Measurements from ENCODE around the gene SUFU.

SUFU gene

DNA sequence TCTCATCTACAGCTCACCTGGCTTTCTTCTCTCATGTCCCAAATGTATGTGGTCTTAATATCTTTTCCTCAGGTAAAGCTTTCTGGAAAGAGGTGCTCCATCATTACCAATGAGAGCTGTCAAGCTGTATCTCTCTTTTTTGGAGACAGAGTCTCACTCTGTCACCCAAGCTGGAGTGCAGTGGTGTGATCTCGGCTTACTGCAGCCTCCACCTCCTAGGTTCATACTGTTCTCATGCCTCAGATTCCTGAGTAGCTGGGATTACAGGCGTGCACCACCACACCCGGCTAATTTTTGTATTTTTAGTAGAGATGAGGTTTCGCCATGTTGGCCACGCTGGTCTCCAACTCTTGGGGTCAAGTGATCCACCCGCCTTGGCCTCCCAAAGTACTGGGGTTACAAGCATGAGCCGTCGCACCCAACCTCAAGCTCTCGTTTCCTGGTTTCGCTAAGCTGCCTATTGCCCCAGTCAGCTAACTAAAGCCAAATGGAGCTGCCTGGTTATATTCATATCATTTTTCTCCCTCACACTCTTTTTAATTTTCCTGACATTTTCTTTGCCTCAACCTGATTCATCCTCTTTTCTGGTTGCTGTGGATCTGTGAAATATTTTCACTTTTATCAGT, 60.5 kb downstream of the SUFU start:
- TF ChIP-seq POLR2A (IDR thresholded peaks at IDR 0.05; ENCODE audit: low read length) = no peak
- TF ChIP-seq GATA1 (IDR thresholded peaks at IDR 0.05; ENCODE audit: low read depth, low read length) = no peak
- DNase-seq = no peak

DNA sequence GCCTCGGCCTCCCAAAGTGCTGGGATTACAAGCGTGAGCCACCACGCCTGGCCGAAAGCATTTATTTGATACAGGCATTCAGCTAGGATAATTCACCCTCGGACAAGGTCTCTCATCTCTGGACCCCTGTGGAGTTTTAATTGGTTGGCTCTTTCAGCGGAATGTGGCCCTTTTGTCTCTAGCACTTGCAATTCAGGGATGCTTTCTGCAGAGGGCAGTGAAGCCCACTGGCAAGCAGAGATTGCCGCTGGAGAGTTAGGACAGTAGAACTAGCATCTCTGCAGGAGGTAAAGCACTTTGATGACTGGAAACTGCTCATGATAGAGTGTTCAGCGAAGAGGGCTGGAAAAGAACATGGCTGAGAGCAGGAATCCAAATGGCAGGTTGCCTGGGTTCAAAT, 62.0 kb downstream of the SUFU start:
- no peak for TF ChIP-seq POLR2A (IDR thresholded peaks at IDR 0.05; ENCODE audit: low read length)
- no peak for TF ChIP-seq GATA1 (IDR thresholded peaks at IDR 0.05; ENCODE audit: low read depth, low read length)
- no peak for DNase-seq

DNA sequence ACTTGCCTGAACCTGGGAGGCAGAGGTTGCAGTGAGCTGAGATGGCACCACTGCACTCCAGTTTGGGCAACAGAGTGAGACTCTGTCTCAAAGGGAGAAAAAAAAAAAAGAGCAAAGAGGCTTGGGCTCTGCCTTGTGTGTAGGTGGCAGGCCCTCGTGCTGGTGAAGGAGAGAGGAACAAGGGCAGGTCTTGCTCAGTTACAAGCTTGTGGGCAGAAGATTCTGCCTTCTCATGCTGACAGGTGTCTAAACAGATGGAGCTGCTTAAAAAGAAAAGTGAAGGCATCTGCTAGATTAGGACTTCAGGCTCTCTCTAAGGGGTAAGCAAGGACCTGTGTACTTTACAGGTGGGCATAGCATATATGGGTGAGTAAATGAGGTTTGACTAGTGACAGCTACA, 75.0 kb downstream of the SUFU start:
- no peak for DNase-seq
- no peak for TF ChIP-seq GATA1 (IDR thresholded peaks at IDR 0.05; ENCODE audit: low read depth, low read length)
- no peak for TF ChIP-seq POLR2A (IDR thresholded peaks at IDR 0.05; ENCODE audit: low read length)

DNA sequence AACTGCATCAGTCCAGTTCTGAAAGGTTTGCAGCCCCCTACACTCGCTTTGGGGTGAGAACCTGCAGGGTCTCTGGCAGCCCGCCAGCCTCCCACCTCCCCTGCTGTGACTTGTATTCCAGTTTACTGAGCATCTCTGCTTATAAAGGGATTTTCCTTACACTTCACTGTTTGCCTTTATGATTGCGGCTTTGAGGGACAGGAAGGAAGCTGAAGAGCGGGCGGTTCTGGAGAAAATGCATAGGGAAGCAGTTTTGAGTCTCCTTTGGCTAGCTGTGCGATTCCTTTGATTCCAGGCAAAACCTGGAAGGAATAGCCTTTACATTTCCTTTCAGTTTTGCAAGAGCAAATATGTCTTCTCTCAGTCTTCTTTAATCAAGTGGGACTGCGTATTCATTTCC, 75.6 kb downstream of the SUFU start:
- no peak for TF ChIP-seq POLR2A (IDR thresholded peaks at IDR 0.05; ENCODE audit: low read length)
- no peak for TF ChIP-seq GATA1 (IDR thresholded peaks at IDR 0.05; ENCODE audit: low read depth, low read length)
- no peak for DNase-seq

DNA sequence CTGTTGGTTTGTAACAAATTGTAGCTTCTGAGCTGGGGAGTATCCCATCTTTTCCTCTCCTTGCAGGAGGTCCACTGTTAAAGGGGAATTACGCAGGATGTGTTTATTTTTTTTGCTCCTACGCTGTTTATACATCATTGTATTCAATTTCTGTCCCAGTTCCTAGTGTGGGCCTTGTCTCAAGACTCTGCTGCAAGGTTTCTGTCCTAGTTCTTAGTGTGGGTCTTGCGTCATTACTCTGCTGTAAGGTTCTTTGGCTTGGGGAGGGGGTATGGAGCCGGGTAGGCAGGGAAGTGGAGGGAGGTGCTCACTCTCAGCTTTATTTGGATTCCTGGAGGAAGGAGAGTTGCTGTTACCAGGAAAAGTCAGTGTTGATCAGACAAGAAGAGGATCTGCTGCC, 76.5 kb downstream of the SUFU start:
- no peak for DNase-seq
- TF ChIP-seq POLR2A (IDR thresholded peaks at IDR 0.05; ENCODE audit: low read length) = no peak
- no peak for TF ChIP-seq GATA1 (IDR thresholded peaks at IDR 0.05; ENCODE audit: low read depth, low read length)

DNA sequence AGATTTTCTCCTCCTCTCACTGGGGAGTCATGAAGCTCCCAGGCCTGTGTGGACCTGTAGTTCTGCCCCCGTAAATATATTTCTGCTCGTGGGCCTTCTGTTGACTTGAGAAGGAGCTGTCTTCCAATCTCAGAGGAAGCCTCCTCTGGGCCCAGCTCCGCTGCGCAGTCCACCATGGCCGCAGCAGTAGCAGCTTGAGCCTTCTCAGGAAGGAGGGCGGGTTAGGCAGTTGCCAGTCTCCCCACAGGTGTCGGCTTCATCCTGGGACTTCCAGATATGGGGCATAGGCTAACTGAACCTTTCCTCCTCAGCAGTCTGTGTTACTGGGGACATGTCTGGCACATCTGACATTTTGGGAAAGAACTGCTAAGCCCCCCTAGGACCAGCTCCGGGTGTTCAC, 77.6 kb downstream of the SUFU start:
- no peak for TF ChIP-seq POLR2A (IDR thresholded peaks at IDR 0.05; ENCODE audit: low read length)
- TF ChIP-seq GATA1 (IDR thresholded peaks at IDR 0.05; ENCODE audit: low read depth, low read length) = no peak
- no peak for DNase-seq

DNA sequence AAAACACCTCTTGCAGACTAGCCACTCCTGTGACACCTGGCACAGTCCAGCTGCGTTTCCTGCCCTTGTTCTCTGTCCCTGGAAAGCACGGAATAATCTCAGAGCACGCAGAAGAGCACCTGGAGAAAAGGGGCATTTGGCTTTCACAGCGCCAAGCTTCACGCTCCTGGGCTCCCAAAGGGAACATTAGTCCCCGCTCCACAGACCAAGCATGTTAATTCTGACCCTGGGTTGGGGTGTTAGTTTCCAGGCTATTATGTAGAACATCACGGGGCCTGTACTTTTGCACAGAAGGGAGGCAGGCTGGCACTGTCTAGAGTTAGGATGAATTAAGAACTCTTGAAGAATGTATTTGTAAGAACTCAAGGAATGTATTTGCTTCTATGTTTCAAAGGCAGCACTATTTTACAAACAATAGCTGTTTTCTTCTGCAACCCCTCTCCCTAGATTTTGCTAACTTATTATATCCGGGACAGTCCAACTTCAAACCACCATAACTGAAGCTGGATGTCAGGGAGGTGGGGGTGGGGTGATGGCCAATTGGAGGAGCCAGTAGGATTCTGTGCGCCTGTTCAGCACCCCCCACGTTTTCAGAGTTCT, 78.3 kb downstream of the SUFU start:
- TF ChIP-seq GATA1 (IDR thresholded peaks at IDR 0.05; ENCODE audit: low read depth, low read length) (no peak), POLR2A (IDR thresholded peaks at IDR 0.05; ENCODE audit: low read length) (no peak)
- no peak for DNase-seq

DNA sequence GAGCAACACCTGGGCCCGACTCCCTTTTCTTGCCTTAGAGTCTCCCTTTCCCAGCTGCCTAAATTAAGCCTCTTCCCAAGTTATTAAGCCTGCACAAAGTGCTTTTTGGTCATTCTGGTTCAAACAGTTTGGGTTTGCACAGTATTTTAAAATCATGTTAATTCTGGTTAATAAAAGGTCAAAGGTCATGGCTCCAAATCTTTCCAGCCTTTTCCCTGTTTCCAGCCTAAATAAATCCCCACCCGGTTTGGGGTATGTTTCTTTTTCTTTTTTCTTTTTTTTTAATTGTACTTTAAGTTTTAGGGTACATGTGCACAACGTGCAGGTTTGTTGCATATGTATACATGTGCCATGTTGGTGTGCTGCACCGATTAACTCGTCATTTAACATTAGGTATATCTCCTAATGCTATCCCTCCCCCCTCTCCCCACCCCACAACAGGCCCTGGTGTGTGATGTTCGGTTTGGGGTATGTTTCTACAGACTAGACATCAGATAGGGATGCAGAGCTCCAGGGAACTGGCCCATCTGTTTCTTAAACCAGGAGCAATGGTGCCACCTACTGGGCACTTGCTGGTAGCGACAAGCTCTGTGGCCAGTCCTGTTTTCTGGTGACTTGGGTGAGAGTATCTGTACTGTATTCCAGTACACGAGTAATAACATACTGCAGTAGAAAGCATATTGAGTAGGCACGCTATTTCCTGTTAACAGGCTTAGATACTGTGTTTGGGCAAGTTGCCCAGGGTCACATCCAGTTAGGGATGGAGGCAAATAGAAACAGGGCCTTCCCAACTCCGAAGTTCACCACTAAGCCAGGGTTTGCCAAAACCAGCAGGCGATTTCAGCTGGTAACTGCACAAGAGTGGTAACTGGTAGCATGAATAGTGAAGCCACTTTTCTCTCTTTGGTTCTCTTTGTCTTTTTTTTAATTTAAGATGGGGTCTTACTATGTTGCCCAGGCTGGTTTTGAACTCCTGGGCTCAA, 80.0 kb downstream of the SUFU start:
- DNase-seq = peak; percentile 89 to 94
- TF ChIP-seq POLR2A (IDR thresholded peaks at IDR 0.05; ENCODE audit: low read length) (no peak), GATA1 (IDR thresholded peaks at IDR 0.05; ENCODE audit: low read depth, low read length) (no peak)

DNA sequence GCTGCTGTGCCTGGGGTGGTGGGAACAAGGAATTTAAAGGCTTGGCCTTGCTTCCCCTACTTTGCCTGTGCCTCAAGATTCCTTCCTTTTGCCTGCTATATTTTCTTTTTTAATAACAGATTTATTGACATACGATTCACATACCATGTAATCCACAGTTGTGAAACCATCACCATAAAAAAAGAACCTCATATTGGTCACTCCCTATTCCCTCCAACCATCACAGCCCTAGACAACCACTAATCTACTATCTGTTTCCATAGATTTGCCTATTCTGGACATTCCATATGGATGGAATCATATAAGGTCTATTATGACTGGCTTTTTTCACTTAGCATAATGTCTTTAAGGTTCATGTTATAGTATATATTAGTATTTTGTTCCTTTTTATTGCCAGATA, 81.3 kb downstream of the SUFU start:
- TF ChIP-seq GATA1 (IDR thresholded peaks at IDR 0.05; ENCODE audit: low read depth, low read length) (no peak), POLR2A (IDR thresholded peaks at IDR 0.05; ENCODE audit: low read length) (no peak)
- DNase-seq = no peak

DNA sequence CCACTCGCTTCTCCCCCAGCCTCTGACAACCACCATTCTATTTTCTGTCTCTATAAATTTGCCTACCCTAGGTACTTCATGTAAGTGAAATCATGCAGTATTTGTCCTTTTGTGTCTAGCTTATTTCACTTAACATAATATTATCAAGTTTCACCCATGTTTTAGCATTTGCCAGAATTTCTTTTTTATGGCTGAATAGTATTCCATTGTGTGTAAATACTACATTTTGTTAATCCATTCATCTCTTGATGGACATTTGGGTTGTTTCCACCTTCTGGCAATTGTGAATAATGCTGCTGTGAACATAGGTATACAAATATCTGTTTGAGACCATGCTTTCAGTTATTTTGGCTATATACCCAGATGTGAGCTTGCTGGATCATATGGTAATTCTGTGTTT, 83.1 kb downstream of the SUFU start:
- DNase-seq = no peak
- TF ChIP-seq GATA1 (IDR thresholded peaks at IDR 0.05; ENCODE audit: low read depth, low read length) (no peak), POLR2A (IDR thresholded peaks at IDR 0.05; ENCODE audit: low read length) (no peak)

DNA sequence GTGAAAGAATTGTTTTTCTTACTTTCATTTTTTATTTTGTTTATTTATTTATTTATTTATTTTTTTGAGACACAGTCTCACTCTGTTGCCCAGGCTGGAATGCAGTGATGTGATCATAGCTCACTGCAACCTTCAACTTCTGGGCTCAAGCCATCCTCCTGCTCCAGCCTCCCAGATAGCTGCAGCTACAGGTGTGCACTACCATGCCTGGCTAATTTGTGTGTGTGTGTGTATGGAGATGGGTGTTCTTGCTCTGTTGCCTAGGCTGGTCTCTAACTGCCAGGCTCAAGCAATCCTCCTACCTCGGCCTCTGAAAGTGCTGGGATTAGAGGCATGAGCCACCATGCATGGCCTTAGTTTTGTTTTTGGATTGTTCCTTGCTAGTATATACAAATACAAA, 85.1 kb downstream of the SUFU start:
- DNase-seq = no peak
- TF ChIP-seq POLR2A (IDR thresholded peaks at IDR 0.05; ENCODE audit: low read length) (no peak), GATA1 (IDR thresholded peaks at IDR 0.05; ENCODE audit: low read depth, low read length) (no peak)

DNA sequence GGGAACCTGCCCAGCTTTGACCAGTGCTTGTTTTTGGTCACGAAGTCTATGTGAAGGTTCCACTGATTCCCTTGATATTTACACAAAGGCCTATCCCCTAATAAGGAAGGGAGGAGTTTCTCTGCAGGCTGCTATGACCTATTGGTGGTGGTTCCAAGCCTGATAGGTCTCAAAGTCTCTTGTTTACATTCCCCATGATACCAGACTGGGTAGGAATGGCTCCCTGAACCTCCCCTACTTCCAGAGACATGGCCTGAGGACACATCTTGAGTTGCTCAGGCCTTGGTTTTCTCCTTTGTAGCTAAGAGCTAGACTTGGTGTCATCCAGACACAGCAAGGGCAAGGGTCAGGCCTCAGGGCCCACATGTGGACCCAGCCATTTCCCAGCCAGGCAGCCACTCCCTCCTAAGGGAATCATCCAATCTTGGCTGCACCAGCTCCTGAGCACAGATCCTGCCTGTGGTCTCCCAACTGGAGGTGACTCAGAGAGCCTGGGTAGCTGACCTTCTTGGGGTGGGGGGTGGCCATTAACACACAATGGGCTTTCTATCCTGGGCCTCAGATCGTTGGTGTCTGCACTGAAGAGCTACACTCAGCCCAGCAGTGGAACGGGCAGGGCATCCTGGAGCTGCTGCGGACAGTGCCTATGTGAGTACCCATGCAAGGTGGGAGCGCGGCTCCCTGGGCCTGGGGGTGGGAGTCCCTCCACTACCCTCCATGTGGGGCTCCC, 89.5 kb downstream of the SUFU start:
- DNase-seq = no peak
- no peak for TF ChIP-seq POLR2A (IDR thresholded peaks at IDR 0.05; ENCODE audit: low read length)
- TF ChIP-seq GATA1 (IDR thresholded peaks at IDR 0.05; ENCODE audit: low read depth, low read length) = no peak

DNA sequence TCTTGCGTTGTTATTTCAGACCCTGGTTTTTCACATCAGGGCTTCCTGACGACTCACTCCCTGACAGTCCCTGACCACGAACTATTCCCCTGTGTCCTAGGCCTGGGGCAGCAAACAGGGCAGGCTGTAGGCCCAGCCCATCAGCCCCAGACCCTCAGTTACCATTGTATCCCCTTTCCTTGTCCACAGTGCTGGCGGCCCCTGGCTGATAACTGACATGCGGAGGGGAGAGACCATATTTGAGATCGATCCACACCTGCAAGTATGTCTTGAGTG, 90.0 kb downstream of the SUFU start:
- no peak for DNase-seq
- no peak for TF ChIP-seq POLR2A (IDR thresholded peaks at IDR 0.05; ENCODE audit: low read length)
- TF ChIP-seq GATA1 (IDR thresholded peaks at IDR 0.05; ENCODE audit: low read depth, low read length) = no peak

DNA sequence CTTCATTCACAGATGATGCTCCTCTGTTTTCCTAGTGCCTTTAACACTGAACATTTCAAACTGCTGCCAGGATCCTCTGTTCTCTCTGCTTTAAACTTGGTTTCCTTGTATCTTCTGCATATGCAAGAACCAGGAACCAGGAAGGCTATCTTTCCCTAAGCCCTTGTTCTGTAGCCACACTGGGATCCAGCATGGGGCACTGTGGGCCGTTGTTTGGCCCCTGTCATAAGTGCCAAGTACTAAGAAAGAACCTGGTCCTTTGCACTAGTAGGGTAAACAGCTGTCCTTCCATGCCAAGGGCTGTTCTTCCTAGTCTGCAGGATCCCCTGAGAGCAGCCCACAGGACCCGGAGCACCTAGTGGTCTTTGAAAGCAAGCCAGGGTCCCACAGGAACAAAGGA, 91.5 kb downstream of the SUFU start:
- TF ChIP-seq POLR2A (IDR thresholded peaks at IDR 0.05; ENCODE audit: low read length) (no peak), GATA1 (IDR thresholded peaks at IDR 0.05; ENCODE audit: low read depth, low read length) (no peak)
- DNase-seq = no peak

Data from erythroblast (primary cell).